Thyroid gland (tissue), 4 donors: ENCODE measurements around the gene SLC25A21.

Experiments used
- CTCF ChIP-seq, 6 experiments: fragments of 200-600 bp in 3 of 6; fragments of 450-650 bp in 3 of 6; sonication (generic) in 3 of 6; IDR thresholded peaks; one replicate each; pipeline ENCODE4 v1.5.1; 2016 to 2019; ENCODE audit warnings: antibody characterized with exemption in 6 of 6, mild to moderate bottlenecking in 2 of 6, inconsistent platforms in 1 of 6, moderate library complexity in 1 of 6
- POLR2A ChIP-seq, 2 donors: fragments of 450-650 bp; IDR thresholded peaks; one replicate each; pipeline ENCODE4 v1.6.1; 2017; ENCODE audit warnings: antibody characterized with exemption in 2 of 2, mild to moderate bottlenecking in 2 of 2, moderate library complexity in 1 of 2

DNA sequence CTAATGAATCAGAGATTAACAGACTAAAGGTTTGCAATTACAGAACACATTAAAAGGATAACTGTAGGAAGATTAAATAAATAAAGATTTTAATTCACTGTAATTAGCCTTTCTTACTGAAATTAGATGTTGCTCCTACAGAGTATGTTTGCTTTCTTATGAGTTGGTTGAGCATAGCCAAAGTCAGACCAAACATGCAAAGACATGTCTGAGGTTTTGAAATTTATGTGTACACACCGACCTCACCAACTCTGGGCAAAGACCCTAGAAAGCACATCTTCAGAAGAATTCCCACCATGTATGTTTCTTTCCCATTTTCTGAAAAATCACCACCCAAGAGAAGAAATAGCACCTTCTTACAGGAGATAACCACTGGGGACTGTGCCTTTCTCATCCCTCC, 351.5 kb downstream of the SLC25A21 start:
- no peak for TF ChIP-seq CTCF (IDR thresholded peaks at IDR 0.05)
- TF ChIP-seq POLR2A (IDR thresholded peaks at IDR 0.05), result no peak
